Lung (tissue), 12 donors: Measurements from ENCODE around the gene ILKAP. TPM values are rescaled to one million over a fixed set of nuclear protein-coding genes. Genes with fewer than 3 reads are reported as not detected.

ENCODE experiments used
- ATAC-seq: fragments of 200-7000 bp; cut with Tn5 transposase; one replicate; pipeline ENCODE4 v1.9.1; 2020; ENCODE audit warnings: moderate number of reproducible peaks; ENCODE audit not compliant: insufficient read depth, low FRiP score
- DNase-seq, 3 donors: peaks; one replicate each; pipeline ENCODE4 v3.0.0-alpha.2; 2013 to 2017
- H3K27ac ChIP-seq, 2 donors: one replicate each; pipeline ENCODE4 v1.5.1; 2013; ENCODE audit warnings: mild to moderate bottlenecking in 2 of 2, moderate library complexity in 2 of 2, control low read depth in 1 of 2, inconsistent platforms in 1 of 2, low read depth in 1 of 2, low read length in 1 of 2
- H3K27me3 ChIP-seq, 3 donors: one replicate each; pipeline ENCODE4 v1.5.1; 2013; ENCODE audit warnings: low read length in 2 of 3; ENCODE audit not compliant: control insufficient read depth in 3 of 3, insufficient read depth in 3 of 3
- H3K36me3 ChIP-seq, 4 donors: one replicate each; pipeline ENCODE4 v1.5.1; 2013; ENCODE audit warnings: low read length in 4 of 4, mild to moderate bottlenecking in 1 of 4, moderate library complexity in 1 of 4; ENCODE audit not compliant: control insufficient read depth in 4 of 4, insufficient read depth in 4 of 4
- H3K4me1 ChIP-seq, 5 donors: one replicate each; pipeline ENCODE4 v1.5.1; 2013; ENCODE audit warnings: low read length in 5 of 5, mild to moderate bottlenecking in 2 of 5, moderate library complexity in 1 of 5; ENCODE audit not compliant: control insufficient read depth in 5 of 5, insufficient read depth in 5 of 5
- H3K4me3 ChIP-seq: one replicate; pipeline ENCODE4 v1.5.1; 2013; ENCODE audit warnings: mild to moderate bottlenecking, control low read depth, moderate library complexity
- H3K9ac ChIP-seq, 2 donors: one replicate each; pipeline ENCODE4 v1.5.1; 2013; ENCODE audit warnings: low read length in 2 of 2, control low read depth in 1 of 2; ENCODE audit not compliant: insufficient read depth in 1 of 2
- H3K9me3 ChIP-seq, 4 donors: one replicate each; pipeline ENCODE4 v1.5.1; 2013; ENCODE audit warnings: low read length in 3 of 4, mild to moderate bottlenecking in 1 of 4, moderate library complexity in 1 of 4; ENCODE audit not compliant: control insufficient read depth in 4 of 4, insufficient read depth in 3 of 4
- WGBS, 2 donors: extraction: QIAGEN DNeasy Blood & Tissue Kit; methylation state at CpG; one replicate each; pipeline ENCODE4 v1.1.7; 2013; 5-methylcytosine and 5-hydroxymethylcytosine counted together
- polyA plus RNA-seq, 2 donors: library from polyadenylated mRNA; stranded (reverse); fragments of 200-250 nt; gene quantifications; one replicate each; pipeline ENCODE4 v1.2.1, GENCODE V29; 2013
- total RNA-seq, 2 donors: library from RNA; depleted of rRNA in 1 of 2; stranded (reverse); fragments of >200 nt in 1 of 2; gene quantifications; one replicate each; pipeline ENCODE4 v1.2.1, GENCODE V29; 2014 to 2021
- TF ChIP-seq, protein P1 (sequence below): IDR thresholded peaks from 2 replicates; pipeline ENCODE4 v1.5.1; 2012; ENCODE audit warnings: mild to moderate bottlenecking; ENCODE audit errors: control extremely low read depth, extremely low read depth
- donor health status: control.
- donor health status: control.
- donor health status: Bipolar disorder and iron deficiency.
- donor health status: healthy.
- donor health status: DM: yes; HTN: yes; CAD: no.

Gene ILKAP
- total and polyA plus RNA-seq, 4 donors = 35.0 to 52.0 (median 42.1) TPM

DNA sequence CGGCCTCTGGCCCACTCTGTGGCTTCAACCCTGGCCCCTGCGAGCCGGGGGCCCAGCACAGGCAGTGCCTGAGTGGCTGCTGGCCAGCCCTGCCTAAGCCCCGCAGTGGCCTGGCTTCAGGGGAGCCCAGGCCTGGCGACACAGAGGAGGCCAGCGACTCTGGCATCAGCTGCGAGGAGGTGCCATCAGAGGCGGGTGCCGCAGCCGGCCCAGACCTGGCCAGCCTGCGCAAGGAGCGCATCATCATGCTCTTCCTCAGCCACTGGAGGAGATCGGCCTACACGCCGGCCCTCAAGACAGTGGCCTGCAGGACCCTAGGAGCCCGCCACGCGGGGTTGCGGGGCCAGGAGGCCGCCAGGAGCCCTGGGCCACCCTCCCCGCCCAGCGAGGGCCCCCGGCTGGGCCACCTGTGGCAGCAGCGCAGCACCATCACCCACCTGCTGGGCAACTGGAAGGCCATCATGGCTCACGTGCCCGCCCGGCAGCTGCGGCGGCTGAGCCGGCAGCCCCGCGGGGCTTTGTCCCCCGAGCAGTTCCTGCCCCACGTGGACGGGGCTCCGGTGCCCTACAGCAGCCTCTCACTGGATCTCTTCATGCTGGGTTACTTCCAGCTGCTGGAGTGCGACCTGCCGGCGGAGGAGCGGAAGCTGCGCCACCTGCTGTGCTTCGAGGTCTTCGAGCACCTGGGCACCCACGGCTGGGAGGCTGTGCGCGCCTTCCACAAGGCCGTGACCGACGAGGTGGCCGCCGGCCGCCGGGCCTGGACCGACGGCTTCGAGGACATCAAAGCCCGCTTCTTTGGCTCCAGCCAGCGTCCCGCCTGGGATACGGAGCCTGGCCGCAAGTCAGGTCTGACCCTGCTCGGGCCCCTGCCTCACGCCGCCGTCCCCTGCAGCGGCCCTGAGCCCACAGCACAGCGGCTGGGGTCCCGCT is 72.5 kb downstream of the ILKAP start:
- H3K27me3 ChIP-seq = peaks cover 0 to under 1% (median 0%) of the 10 kb centered on the region in 3 donors
- peaks cover 0 to 3% (median 0%) of the 10 kb centered on the region in 4 donors for H3K9me3 ChIP-seq
- no peaks in the 10 kb centered on the region for H3K36me3 ChIP-seq
- TF ChIP-seq, protein P1, sequence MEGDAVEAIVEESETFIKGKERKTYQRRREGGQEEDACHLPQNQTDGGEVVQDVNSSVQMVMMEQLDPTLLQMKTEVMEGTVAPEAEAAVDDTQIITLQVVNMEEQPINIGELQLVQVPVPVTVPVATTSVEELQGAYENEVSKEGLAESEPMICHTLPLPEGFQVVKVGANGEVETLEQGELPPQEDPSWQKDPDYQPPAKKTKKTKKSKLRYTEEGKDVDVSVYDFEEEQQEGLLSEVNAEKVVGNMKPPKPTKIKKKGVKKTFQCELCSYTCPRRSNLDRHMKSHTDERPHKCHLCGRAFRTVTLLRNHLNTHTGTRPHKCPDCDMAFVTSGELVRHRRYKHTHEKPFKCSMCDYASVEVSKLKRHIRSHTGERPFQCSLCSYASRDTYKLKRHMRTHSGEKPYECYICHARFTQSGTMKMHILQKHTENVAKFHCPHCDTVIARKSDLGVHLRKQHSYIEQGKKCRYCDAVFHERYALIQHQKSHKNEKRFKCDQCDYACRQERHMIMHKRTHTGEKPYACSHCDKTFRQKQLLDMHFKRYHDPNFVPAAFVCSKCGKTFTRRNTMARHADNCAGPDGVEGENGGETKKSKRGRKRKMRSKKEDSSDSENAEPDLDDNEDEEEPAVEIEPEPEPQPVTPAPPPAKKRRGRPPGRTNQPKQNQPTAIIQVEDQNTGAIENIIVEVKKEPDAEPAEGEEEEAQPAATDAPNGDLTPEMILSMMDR = no peak
- peaks cover 0 to 16% (median 4%) of the 10 kb centered on the region in 5 donors for H3K4me1 ChIP-seq
- H3K4me3 ChIP-seq = no peak overlapping the region
- ATAC-seq (no peak), DNase-seq (no peak)
- no peak overlapping the region for H3K9ac ChIP-seq
- WGBS, 2 donors = 89 to 94% methylated on average over 63 to 68 of the region's 68 CpGs
- no peak overlapping the region for H3K27ac ChIP-seq

DNA sequence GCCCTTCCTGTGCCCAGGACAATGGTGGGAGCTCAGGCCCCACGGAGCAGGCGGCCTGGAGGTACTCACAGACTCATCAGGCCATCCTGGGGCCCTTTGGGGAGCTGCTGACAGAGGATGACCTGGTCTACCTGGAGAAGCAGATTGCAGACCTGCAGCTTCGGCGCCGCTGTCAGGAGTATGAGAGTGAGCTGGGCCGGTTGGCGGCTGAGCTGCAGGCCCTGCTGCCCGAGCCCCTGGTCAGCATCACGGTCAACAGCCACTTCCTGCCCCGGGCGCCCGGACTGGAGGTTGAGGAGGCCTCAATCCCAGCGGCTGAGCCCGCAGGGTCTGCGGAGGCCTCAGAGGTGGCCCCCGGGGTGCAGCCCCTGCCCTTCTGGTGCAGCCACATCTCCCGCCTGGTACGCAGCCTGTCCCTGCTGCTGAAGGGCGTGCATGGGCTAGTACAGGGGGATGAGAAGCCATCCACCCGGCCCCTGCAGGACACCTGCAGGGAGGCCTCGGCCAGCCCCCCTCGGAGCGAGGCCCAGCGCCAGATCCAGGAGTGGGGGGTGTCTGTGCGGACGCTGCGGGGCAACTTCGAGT is 73.3 kb downstream of the ILKAP start:
- ATAC-seq (no peak), DNase-seq (no peak)
- TF ChIP-seq, protein P1 = no peak
- Histone ChIP-seq H3K36me3 (no peaks in the 10 kb centered on the region), H3K9me3 (peaks cover 0 to 3% (median 0%) of the 10 kb centered on the region in 4 donors), H3K4me1 (peaks cover 0 to 16% (median 4%) of the 10 kb centered on the region in 5 donors), H3K27me3 (no peaks in the 10 kb centered on the region), H3K27ac (no peak overlapping the region), H3K4me3 (no peak overlapping the region), H3K9ac (no peak overlapping the region)
- WGBS, 2 donors = 90 to 96% methylated on average over 28 of the region's 28 CpGs

DNA sequence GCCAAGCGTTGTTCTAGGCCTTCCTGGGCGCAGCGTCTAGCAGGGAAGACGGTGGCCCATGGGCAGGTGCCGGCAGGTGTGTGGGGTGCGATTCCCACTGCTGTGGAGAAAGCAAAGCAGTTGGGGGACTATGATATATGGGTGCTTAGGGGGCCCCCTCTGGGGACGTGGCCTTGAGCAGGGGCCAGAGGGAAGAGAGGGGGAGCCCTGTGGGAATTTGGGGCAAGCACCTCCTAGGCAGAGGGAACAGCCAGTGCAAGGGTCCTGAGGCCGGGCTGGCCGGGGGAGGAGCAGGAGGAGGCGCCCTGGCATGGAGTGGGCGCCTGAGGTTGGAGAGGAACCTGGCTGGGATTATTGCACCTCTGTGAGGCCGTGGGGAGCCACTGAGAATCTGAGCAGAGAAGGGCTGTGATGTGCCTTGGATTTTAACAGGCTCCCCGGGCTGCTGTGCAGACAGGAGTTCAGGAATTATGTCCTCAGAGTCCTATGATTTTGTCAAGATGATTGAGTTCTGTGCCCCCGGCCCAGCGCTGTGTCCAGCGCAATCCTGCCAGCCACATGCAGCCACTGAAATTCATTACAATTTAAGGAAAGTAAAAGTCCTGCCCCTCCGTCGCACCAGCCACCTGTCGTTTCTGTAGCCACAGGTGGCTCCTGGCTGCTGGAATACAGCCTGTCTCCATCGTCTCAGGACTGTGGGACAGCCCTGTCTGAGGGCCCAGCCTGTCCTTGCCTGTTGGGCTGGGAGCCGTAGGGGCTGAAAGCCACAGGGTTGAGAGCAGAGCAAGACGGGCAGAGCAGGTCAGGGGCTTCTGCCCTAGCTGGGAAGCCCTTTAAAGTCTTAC is 74.1 kb downstream of the ILKAP start:
- no peak for ATAC-seq
- 89 to 93% methylated on average over 22 of the region's 22 CpGs for WGBS, 2 donors
- TF ChIP-seq, protein P1 = no peak
- no peak overlapping the region for H3K27ac ChIP-seq
- peaks cover 0 to 16% (median 4%) of the 10 kb centered on the region in 5 donors for H3K4me1 ChIP-seq
- H3K9ac ChIP-seq = no peak overlapping the region
- H3K27me3 ChIP-seq = no peaks in the 10 kb centered on the region
- H3K36me3 ChIP-seq = no peaks in the 10 kb centered on the region
- DNase-seq = no peak
- H3K9me3 ChIP-seq = peaks cover 0 to 3% (median 0%) of the 10 kb centered on the region in 4 donors
- no peak overlapping the region for H3K4me3 ChIP-seq
